IMR-90 (cell line): ENCODE measurements around the gene FAM168A. TPM values are rescaled to one million over a fixed set of nuclear protein-coding genes. Genes with fewer than 3 reads are reported as not detected.

Experiments
- ATAC-seq: fragments of 200-7000 bp; cut with Tn5 transposase; 2 replicates; pipeline ENCODE4 v1.9.1; 2020; ENCODE audit warnings: low read depth, mild to moderate bottlenecking, moderate library complexity
- BruUV-seq: library from RNA; stranded (reverse); fragments of 400-500 nt; replicated peaks from 2 replicates; lab custom pipeline; 2021; lab: Mats Ljungman, UMichigan
- CTCF ChIA-PET: fragments of 300-600 bp; formaldehyde crosslinking; extraction: SDS; loops from one replicate; lab custom pipeline; 2021; ENCODE audit warnings: antibody characterized with exemption; lab: Yijun Ruan, JAX
- POLR2A ChIA-PET: fragments of 300-600 bp; sonication (Branson Sonifier 250); formaldehyde crosslinking; loops from one replicate; lab custom pipeline; 2022; ENCODE audit warnings: antibody characterized with exemption; ENCODE audit not compliant: unreplicated experiment; lab: Charles Lee
- DNase-seq: peaks from one replicate; pipeline ENCODE4 v3.0.0; 2013
- H2AFZ ChIP-seq: replicated peaks from 2 replicates; pipeline ENCODE3; 2013; ENCODE audit warnings: low read length, mild to moderate bottlenecking; ENCODE audit not compliant: poor library complexity
- H2AK5ac ChIP-seq: 2 replicates; pipeline ENCODE4 v1.6.1; 2013; ENCODE audit warnings: low read depth, low read length, inconsistent platforms
- H2AK9ac ChIP-seq: replicated peaks from 2 replicates; pipeline ENCODE3; 2013; ENCODE audit warnings: mild to moderate bottlenecking, low read depth, low read length, moderate library complexity; ENCODE audit not compliant: poor library complexity
- H2BK120ac ChIP-seq: 2 replicates; pipeline ENCODE4 v1.6.1; 2013; ENCODE audit warnings: low read depth, low read length, inconsistent platforms
- H2BK15ac ChIP-seq: 3 replicates; pipeline ENCODE4 v1.6.1; 2013; ENCODE audit warnings: low read depth, low read length, inconsistent platforms
- H2BK20ac ChIP-seq: 2 replicates; pipeline ENCODE4 v1.6.1; 2013; ENCODE audit warnings: low read depth, mild to moderate bottlenecking, inconsistent platforms, low read length, moderate library complexity
- H2BK5ac ChIP-seq: 2 replicates; pipeline ENCODE4 v1.6.1; 2013; ENCODE audit warnings: mild to moderate bottlenecking, low read depth, low read length, inconsistent platforms; ENCODE audit not compliant: poor library complexity, severe bottlenecking
- H3K14ac ChIP-seq: replicated peaks from 2 replicates; pipeline ENCODE4 v1.6.1; 2013; ENCODE audit warnings: low read depth, low read length, inconsistent platforms
- H3K18ac ChIP-seq: 2 replicates; pipeline ENCODE4 v1.6.1; 2013; ENCODE audit warnings: low read depth, low read length, control low read depth
- H3K23ac ChIP-seq: 2 replicates; pipeline ENCODE4 v1.6.1; 2013; ENCODE audit warnings: low read depth, low read length, inconsistent platforms
- H3K27ac ChIP-seq: 2 replicates; pipeline ENCODE4 v1.5.1; 2013; ENCODE audit warnings: mild to moderate bottlenecking, control low read depth, low read length; ENCODE audit not compliant: insufficient read depth
- H3K27me3 ChIP-seq: 2 replicates; pipeline ENCODE4 v1.6.1; 2013; ENCODE audit warnings: low read length; ENCODE audit not compliant: control insufficient read depth, insufficient read depth
- H3K36me3 ChIP-seq: 2 replicates; pipeline ENCODE4 v1.6.1; 2013; ENCODE audit warnings: low read length, mixed read lengths; ENCODE audit not compliant: control insufficient read depth, insufficient read depth
- H3K4ac ChIP-seq: 2 replicates; pipeline ENCODE4 v1.6.1; 2013; ENCODE audit warnings: low read depth, low read length, inconsistent platforms
- H3K4me1 ChIP-seq: 2 replicates; pipeline ENCODE4 v1.6.1; 2013; ENCODE audit warnings: low read length, mixed read lengths; ENCODE audit not compliant: control insufficient read depth, insufficient read depth
- H3K4me2 ChIP-seq: 2 replicates; pipeline ENCODE4 v1.6.1; 2013; ENCODE audit warnings: low read depth, mild to moderate bottlenecking, control low read depth, low read length, moderate library complexity
- H3K4me3 ChIP-seq: 2 replicates; pipeline ENCODE4 v1.5.1; 2013; ENCODE audit warnings: low read depth, mild to moderate bottlenecking, control low read depth, low read length, moderate library complexity; ENCODE audit not compliant: insufficient read depth
- H3K56ac ChIP-seq: 2 replicates; pipeline ENCODE4 v1.6.1; 2013; ENCODE audit warnings: low read length, inconsistent platforms; ENCODE audit not compliant: insufficient read depth; ENCODE audit errors: extremely low read depth
- H3K79me1 ChIP-seq, 2 experiments: 2 replicates each; pipeline ENCODE4 v1.6.1; 2013; ENCODE audit warnings: low read length in 2 of 2, inconsistent platforms in 1 of 2, low read depth in 1 of 2
- H3K9ac ChIP-seq: 2 replicates; pipeline ENCODE4 v1.6.1; 2013; ENCODE audit warnings: low read depth, low read length, control low read depth
- H3K9me1 ChIP-seq: 2 replicates; pipeline ENCODE4 v1.6.1; 2013; ENCODE audit warnings: low read length, inconsistent platforms; ENCODE audit not compliant: insufficient read depth
- H3K9me3 ChIP-seq: 2 replicates; pipeline ENCODE4 v1.6.1; 2013; ENCODE audit warnings: low read length; ENCODE audit not compliant: control insufficient read depth, insufficient read depth
- H4K20me1 ChIP-seq: 2 replicates; pipeline ENCODE4 v1.6.1; 2013; ENCODE audit warnings: low read length, inconsistent platforms; ENCODE audit not compliant: insufficient read depth
- H4K5ac ChIP-seq: 2 replicates; pipeline ENCODE4 v1.6.1; 2013; ENCODE audit warnings: mild to moderate bottlenecking, low read depth, low read length, control low read depth
- H4K8ac ChIP-seq, 2 experiments: 2 replicates each; pipeline ENCODE4 v1.6.1; 2013; ENCODE audit warnings: low read depth in 2 of 2, low read length in 2 of 2, control low read depth in 1 of 2, inconsistent platforms in 1 of 2
- H4K91ac ChIP-seq: 2 replicates; pipeline ENCODE4 v1.6.1; 2013; ENCODE audit warnings: low read depth, low read length, inconsistent platforms; ENCODE audit not compliant: insufficient read depth
- CEBPB ChIP-seq: IDR thresholded peaks from 2 replicates; pipeline ENCODE4 v1.6.1; 2012; ENCODE audit warnings: low read depth, low read length, improper control_type of control experiment
- CHD1 ChIP-seq: IDR thresholded peaks from 2 replicates; pipeline ENCODE4 v1.6.1; 2012; ENCODE audit warnings: low read depth, low read length, improper control_type of control experiment
- WGBS, 2 experiments: methylation state at CpG; one replicate each; pipeline versions ENCODE4 v1.1.5 to v1.1.7; 2013; ENCODE audit warnings: missing lambda C conversion rate in 2 of 2; ENCODE audit not compliant: insufficient read length in 1 of 2; ENCODE audit errors: extremely low coverage in 2 of 2; 5-methylcytosine and 5-hydroxymethylcytosine counted together
- dilution Hi-C: fragments of 300-500 bp; cut with HindIII; formaldehyde crosslinking; loops from one replicate; pipeline ENCODE4 v1.14.3; 2018; ENCODE audit warnings: low sequenced_read_pairs; ENCODE audit not compliant: unreplicated experiment
- in situ Hi-C: fragments of 300-500 bp; cut with MboI; formaldehyde crosslinking; loops from 3 replicates; pipeline ENCODE4 v1.14.3; 2019; ENCODE audit warnings: low sequenced_read_pairs, inconsistent platforms, mixed read lengths
- intact Hi-C: fragments of 100-400 bp; cut with micrococcal nuclease; formaldehyde crosslinking; loops from 2 replicates; pipeline ENCODE4 v1.10.0; 2022
- polyA plus RNA-seq, 3 experiments: library from polyadenylated mRNA; depleted of rRNA; stranded (reverse); fragments of >200 nt; gene quantifications; 2 replicates each; pipeline ENCODE4 v1.2.3, GENCODE V29; 2012; ENCODE audit warnings: low replicate concordance in 1 of 3
- total RNA-seq: library from RNA; depleted of rRNA; stranded (reverse); fragments of >200 nt; gene quantifications from 2 replicates; pipeline ENCODE4 v1.2.3, GENCODE V29; 2012

FAM168A gene
- total and polyA plus RNA-seq, 2 of the 4 experiments (the other 2 are of a cell fraction): 13.1 to 22.8 TPM

DNA sequence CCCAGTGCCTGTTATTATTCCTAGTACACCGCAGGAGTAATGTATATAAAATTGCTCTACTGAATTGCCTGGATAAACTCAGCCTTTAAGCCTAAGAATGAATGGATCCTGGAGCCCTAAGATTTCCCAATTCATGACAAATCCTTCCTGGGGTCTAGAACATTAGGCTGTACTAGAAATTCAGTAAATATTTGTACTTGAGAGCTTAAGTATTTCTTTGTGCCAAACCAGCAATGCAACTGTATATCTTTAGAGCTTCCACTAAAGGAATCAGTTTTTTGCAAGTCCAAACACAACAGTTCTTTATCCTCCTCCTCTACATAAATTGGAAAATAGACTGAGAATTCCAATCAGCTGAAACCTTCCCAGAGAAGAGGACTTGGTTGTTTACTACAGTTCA, 65.6 kb downstream of the FAM168A start:
- BruUV-seq: no TSS peak
- Histone ChIP-seq H3K27ac (peak overlapping the region; percentile 7; the same call in 1 of the 2 replicates), H2BK20ac (no peak overlapping the region), H4K91ac (no peak overlapping the region), H3K4me2 (no peak overlapping the region), H2BK5ac (no peak overlapping the region), H3K27me3 (no peaks in the 10 kb centered on the region), H3K79me1 (peaks cover 22 to 35% of the 10 kb centered on the region in 2 experiments), H2AK5ac (no peak overlapping the region), H3K4ac (no peak overlapping the region), H2AFZ (no peak overlapping the region), H3K4me1 (peaks cover 8% of the 10 kb centered on the region; the same call in 1 of the 2 replicates), H3K36me3 (no peaks in the 10 kb centered on the region), H2AK9ac (no peak overlapping the region), H3K9ac (no peak overlapping the region), H3K23ac (no peak overlapping the region), H4K8ac (no peak overlapping the region), H4K20me1 (peaks cover 25% of the 10 kb centered on the region), H3K9me1 (peaks cover 3% of the 10 kb centered on the region; the same call in 1 of the 2 replicates), H2BK120ac (no peak overlapping the region), H3K4me3 (no peak overlapping the region), H4K5ac (no peak overlapping the region), H3K9me3 (no peaks in the 10 kb centered on the region), H3K18ac (no peak overlapping the region), H2BK15ac (no peak overlapping the region), H3K56ac (no peak overlapping the region), H3K14ac (no peak overlapping the region)
- WGBS, 2 experiments: no CpG with 5 or more reads among the region's 1 CpG
- dilution Hi-C loops: no loop called here
- in situ Hi-C loops: no loop called here
- ChIA-PET CTCF (interaction anchor here (0.8 to 1.5 kb wide), 3 partner anchors 12 to 94 kb away, joined by 3 read pairs; no protein-coding TSS in a partner anchor), POLR2A (interaction anchor here (0.6 kb wide), 1 partner anchor 31 kb away, joined by 6 read pairs; no protein-coding TSS in a partner anchor)
- peak; percentile 82 for DNase-seq
- ATAC-seq: peak; percentile 90
- peak; percentile 55 for TF ChIP-seq CEBPB
- TF ChIP-seq CHD1: no peak
- intact Hi-C loops: loop anchor here (5.0 kb wide), 1 partner anchor 65 kb away; the partner anchor contains the start of gene FAM168A
